GM21515 (cell line): ENCODE measurements around the gene EMX2.

ENCODE experiments used
- ATAC-seq: cut with Tn5 transposase; IDR thresholded peaks from one replicate; pipeline ENCODE4 v1.9.1; 2021; ENCODE audit not compliant: unreplicated experiment

EMX2 gene

DNA sequence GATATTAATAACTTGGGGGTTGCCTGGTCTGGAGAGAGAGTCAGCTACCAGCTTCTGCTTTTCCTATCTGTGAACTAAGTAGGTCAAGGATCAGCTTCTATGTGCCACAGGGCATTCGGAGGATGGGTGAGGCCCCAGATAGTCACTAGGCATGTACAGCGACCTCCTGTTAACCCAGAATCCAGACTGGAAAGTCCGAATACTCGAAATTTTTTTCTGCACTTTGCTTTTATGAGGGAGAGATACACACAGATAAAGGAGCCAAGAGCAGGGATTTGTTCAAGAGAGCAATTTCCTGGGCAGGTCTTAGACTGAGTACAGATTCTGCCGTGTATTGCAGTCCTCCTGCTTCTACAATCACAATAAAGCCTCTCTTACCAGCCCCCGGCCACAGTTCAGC, 54.2 kb downstream of the EMX2 start:
- no peak for ATAC-seq

DNA sequence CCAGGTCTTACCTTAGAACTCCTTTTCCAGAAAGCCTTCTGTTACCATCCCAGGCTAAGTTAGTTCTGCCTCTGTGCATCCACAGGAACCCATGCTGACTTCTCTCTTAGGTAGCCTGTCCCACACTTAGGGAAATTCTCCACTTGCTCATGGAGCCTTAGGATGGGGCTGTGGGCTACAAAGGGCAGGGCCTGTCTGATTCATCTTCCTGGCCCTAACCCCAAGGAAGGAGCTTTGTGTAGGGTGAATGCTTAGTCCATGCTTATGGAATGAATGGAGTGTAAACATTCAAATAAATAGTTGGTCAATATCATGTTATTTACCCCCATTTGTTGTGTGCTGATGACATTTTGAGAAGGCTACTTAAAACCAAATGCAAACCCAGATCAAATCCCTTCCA, 54.7 kb downstream of the EMX2 start:
- ATAC-seq = no peak
